IPS-15b (cell line): Measurements from ENCODE around the gene EARS2.
"Not testable (repeated sequence)": the region's sequence is repeated elsewhere in the genome, so short reads cannot be mapped to it uniquely, and the experiment has no call there.

ENCODE experiments used
- H3K27me3 ChIP-seq: one replicate; pipeline ENCODE4 v1.6.1; 2013; ENCODE audit warnings: low read length; ENCODE audit not compliant: control insufficient read depth, insufficient read depth
- H3K36me3 ChIP-seq: one replicate; pipeline ENCODE4 v1.6.1; 2013; ENCODE audit warnings: low read length; ENCODE audit not compliant: control insufficient read depth, insufficient read depth
- H3K4me1 ChIP-seq: one replicate; pipeline ENCODE4 v1.6.1; 2013; ENCODE audit warnings: mild to moderate bottlenecking, low read length; ENCODE audit not compliant: control insufficient read depth, insufficient read depth
- H3K4me3 ChIP-seq: one replicate; pipeline ENCODE4 v1.5.1; 2013; ENCODE audit warnings: low read depth, low read length
- H3K9ac ChIP-seq: one replicate; pipeline ENCODE4 v1.6.1; 2013; ENCODE audit warnings: low read depth, mild to moderate bottlenecking, low read length
- H3K9me3 ChIP-seq: one replicate; pipeline ENCODE4 v1.6.1; 2013; ENCODE audit warnings: mild to moderate bottlenecking, low read length; ENCODE audit not compliant: control insufficient read depth, insufficient read depth

The EARS2 gene

GRCh38 chr16:23563186-23563585 lies 6.0 kb upstream of the EARS2 start:
- no peak overlapping the region for H3K4me3 ChIP-seq
- H3K27me3 ChIP-seq: no peaks in the 10 kb centered on the region
- peaks cover 53% of the 10 kb centered on the region for H3K36me3 ChIP-seq
- no peak overlapping the region for H3K9ac ChIP-seq
- H3K4me1 ChIP-seq: peaks cover 2% of the 10 kb centered on the region
- no peaks in the 10 kb centered on the region for H3K9me3 ChIP-seq

- Histone ChIP-seq H3K9me3 (no peaks in the 10 kb centered on the region), H3K9ac (no peak overlapping the region), H3K36me3 (peaks cover 53% of the 10 kb centered on the region), H3K27me3 (no peaks in the 10 kb centered on the region), H3K4me3 (no peak overlapping the region), H3K4me1 (peaks cover 2% of the 10 kb centered on the region)
These were observed 5.4 kb upstream of the EARS2 start for GRCh38 chr16:23562505-23562904.

- Histone ChIP-seq H3K9me3 (no peaks in the 10 kb centered on the region), H3K36me3 (peaks cover 47% of the 10 kb centered on the region), H3K27me3 (no peaks in the 10 kb centered on the region)
These were observed 4.4 kb upstream of the EARS2 start for GRCh38 chr16:23561586-23561985.

GRCh38 chr16:23557779-23558702 lies 891 bp upstream of the EARS2 start:
- H3K36me3 ChIP-seq: peaks cover 19% of the 10 kb centered on the region
- peak overlapping the region; percentile 94 for H3K4me3 ChIP-seq
- H3K9me3 ChIP-seq: no peaks in the 10 kb centered on the region
- H3K4me1 ChIP-seq: peaks cover 5% of the 10 kb centered on the region
- H3K9ac ChIP-seq: peak overlapping the region; percentile 98
- no peaks in the 10 kb centered on the region for H3K27me3 ChIP-seq

More at GRCh38 chr16:23561586-23561985, 4.4 kb upstream of the EARS2 start:
- Histone ChIP-seq H3K9ac (no peak overlapping the region), H3K4me3 (no peak overlapping the region), H3K4me1 (peaks cover 2% of the 10 kb centered on the region)

GRCh38 chr16:23554536-23554935 lies 2.6 kb downstream of the EARS2 start:
- H3K36me3 ChIP-seq: peaks cover 27% of the 10 kb centered on the region
- H3K9me3 ChIP-seq: no peaks in the 10 kb centered on the region
- peaks cover 5% of the 10 kb centered on the region for H3K4me1 ChIP-seq
- H3K27me3 ChIP-seq: no peaks in the 10 kb centered on the region
- H3K9ac ChIP-seq: no peak overlapping the region
- H3K4me3 ChIP-seq: no peak overlapping the region

GRCh38 chr16:23552161-23552560 lies 5.0 kb downstream of the EARS2 start:
- Histone ChIP-seq H3K4me1 (peaks cover 3% of the 10 kb centered on the region), H3K27me3 (no peaks in the 10 kb centered on the region), H3K36me3 (peaks cover 32% of the 10 kb centered on the region), H3K4me3 (no peak overlapping the region), H3K9ac (no peak overlapping the region), H3K9me3 (no peaks in the 10 kb centered on the region)

- no peaks in the 10 kb centered on the region for H3K4me1 ChIP-seq
- no peaks in the 10 kb centered on the region for H3K27me3 ChIP-seq
- no peak overlapping the region for H3K4me3 ChIP-seq
- no peak overlapping the region for H3K9ac ChIP-seq
- H3K9me3 ChIP-seq: no peaks in the 10 kb centered on the region
- peaks cover 48% of the 10 kb centered on the region for H3K36me3 ChIP-seq
These were observed 7.2 kb downstream of the EARS2 start for GRCh38 chr16:23549938-23550337.

- Histone ChIP-seq H3K9ac (no peak overlapping the region), H3K9me3 (no peaks in the 10 kb centered on the region), H3K27me3 (no peaks in the 10 kb centered on the region), H3K4me1 (no peaks in the 10 kb centered on the region), H3K4me3 (no peak overlapping the region), H3K36me3 (peaks cover 42% of the 10 kb centered on the region)
These were observed 12.7 kb downstream of the EARS2 start for GRCh38 chr16:23544436-23544835.

GRCh38 chr16:23540817-23541178 lies 16.4 kb downstream of the EARS2 start:
- H3K4me1 ChIP-seq, H3K4me3 ChIP-seq, H3K9ac ChIP-seq, H3K27me3 ChIP-seq, H3K9me3 ChIP-seq: not testable (repeated sequence)
- H3K36me3 ChIP-seq: peaks cover 36% of the 10 kb centered on the region

GRCh38 chr16:23539984-23540816 lies 16.9 kb downstream of the EARS2 start:
- peaks cover 34% of the 10 kb centered on the region for H3K36me3 ChIP-seq

GRCh38 chr16:23538919-23539278 lies 18.3 kb downstream of the EARS2 start:
- H3K4me3 ChIP-seq: no peak overlapping the region
- H3K4me1 ChIP-seq: no peaks in the 10 kb centered on the region
- no peak overlapping the region for H3K9ac ChIP-seq
- no peaks in the 10 kb centered on the region for H3K27me3 ChIP-seq
- no peaks in the 10 kb centered on the region for H3K9me3 ChIP-seq
- peaks cover 36% of the 10 kb centered on the region for H3K36me3 ChIP-seq

More at GRCh38 chr16:23539984-23540816, 16.9 kb downstream of the EARS2 start:
- Histone ChIP-seq H3K4me3 (no peak overlapping the region), H3K9ac (no peak overlapping the region), H3K9me3 (no peaks in the 10 kb centered on the region), H3K4me1 (no peaks in the 10 kb centered on the region), H3K27me3 (no peaks in the 10 kb centered on the region)
